GM21367 (cell line): ENCODE measurements around the gene ZNF575.
"Not testable (repeated sequence)": the region's sequence is repeated elsewhere in the genome, so short reads cannot be mapped to it uniquely, and the experiment has no call there.

Experiments
- ATAC-seq: cut with Tn5 transposase; IDR thresholded peaks from one replicate; pipeline ENCODE4 v1.9.1; 2021; ENCODE audit not compliant: unreplicated experiment

The ZNF575 gene

DNA sequence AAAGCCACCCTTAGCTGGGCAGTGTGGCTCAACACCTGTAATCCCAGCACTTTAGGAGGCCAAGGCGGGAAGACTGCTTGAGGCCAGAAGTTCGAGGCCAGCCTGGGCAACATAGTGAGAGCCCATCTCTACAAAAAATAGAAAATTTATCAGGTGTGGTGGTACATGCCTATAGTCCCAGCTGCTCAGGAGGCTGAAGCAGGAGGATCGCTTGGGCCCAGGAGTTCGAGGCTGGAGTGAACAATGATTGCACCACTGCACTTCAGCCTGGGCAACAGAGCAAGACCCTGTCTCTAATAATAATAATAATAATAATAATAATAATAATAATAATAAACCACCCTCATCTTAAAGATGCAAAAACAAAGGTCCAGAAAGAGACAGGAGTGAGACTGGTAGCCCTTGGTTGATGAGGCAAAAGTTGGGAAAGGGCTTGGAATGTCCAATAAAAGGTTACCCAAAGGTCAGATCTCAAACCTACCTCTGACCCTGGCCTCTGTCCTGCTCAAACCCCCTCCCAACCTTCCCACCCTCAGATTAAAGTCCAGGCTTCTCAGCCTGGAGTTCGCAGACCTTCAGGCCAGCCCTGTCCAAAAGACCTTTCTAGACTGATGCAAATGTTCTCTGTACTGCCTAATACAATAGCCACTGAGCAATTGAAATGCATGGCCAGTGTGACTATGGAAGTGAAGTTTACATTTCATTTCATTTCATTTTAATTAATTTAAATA lies 9.1 kb downstream of the ZNF575 start:
- no peak for ATAC-seq

DNA sequence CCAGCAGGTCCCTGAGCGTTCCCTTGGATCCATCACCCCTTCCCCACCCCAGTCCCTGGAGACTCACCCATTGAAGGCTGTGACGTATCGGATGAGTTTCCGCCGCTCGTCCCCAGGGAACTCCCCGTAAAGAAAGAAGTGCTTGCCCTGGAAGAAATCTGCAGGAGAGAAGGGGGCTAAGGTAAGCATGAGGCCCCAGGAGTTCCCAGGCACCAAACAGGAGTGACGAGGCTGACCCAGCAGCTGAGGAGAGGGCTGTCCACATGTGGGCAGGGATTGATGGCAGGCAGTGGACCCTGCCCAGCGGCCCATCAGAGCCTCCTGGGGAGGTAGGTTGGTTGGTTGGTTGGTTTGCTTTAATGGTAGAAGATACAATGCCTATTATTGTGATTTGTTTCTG lies 11.1 kb downstream of the ZNF575 start:
- no peak for ATAC-seq

DNA sequence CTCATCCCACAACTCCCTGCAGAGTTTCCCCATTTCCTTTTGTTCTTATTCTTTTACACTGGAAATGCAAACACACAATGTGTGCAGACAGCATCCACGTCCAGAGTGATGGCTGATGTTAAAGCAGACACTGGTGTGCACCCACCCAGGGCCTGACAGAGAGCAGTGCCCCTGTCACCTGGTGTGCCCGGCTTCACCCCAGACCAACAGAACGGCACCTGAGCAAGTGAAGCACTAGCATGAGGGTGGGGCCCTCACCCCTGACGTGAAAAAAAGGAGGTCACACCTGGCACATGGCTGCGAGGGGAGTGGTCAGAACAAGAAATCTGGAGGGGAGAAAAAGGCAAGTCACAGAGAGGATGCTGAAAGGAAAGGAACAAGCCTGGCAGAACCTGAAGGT lies 12.3 kb downstream of the ZNF575 start:
- ATAC-seq: no peak

DNA sequence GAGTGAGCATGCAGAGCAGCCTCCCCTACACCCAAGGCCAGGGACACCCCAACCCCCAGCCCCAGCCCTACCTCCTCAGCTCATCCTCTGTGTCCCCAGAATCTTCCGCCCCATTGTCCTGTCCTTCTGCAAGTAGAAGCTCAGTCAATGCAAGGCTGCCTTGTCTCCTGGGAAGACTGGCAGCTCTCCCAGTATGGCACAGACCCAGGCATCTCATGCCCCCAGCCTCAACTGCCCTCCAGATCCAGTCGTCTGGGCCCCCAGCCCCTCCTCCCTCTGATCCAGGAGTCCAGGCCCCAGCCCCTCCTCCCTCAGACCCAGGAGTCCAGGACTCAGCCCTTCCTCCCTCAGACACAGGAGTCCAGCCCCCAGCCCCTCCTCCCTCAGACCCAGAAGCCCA lies 13.0 kb downstream of the ZNF575 start:
- no peak for ATAC-seq

DNA sequence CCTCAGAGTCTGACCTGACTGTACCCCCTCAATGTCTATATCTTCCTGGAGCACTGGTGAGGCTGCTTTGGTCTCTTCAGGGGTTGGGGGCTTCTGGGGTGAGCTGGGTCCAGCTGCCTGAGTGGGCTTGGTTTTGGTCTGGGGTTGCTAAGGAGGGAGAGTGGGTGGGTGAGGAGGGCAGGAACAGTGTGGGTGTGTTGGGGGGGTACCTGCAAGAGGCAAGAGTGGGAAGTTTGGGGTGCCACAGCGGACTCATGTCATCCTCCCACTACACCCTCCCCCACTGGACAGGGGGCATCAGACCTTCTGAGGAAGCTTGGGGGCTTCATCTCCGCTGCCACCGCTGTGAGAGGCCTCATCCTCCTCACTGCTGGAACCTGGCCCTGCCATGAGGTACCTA lies 13.6 kb downstream of the ZNF575 start:
- ATAC-seq: no peak

DNA sequence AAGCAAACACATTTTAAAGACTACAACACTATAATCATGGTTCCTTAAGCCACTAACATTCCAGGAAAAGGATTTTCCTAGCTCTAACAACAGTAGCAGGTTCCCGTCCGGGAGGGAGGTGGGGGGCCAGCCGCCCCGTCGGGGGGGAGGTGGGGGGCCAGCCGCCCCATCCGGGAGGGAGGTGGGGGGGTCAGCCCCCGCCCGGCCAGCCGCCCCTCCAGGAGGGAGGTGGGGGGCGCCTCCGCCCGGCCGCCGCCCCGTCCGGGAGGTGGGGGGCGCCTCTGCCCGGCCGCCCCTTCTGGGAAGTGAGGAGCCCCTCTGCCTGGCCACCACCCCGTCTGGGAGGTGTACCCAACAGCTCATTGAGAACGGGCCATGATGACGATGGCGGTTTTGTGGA lies 14.9 kb downstream of the ZNF575 start:
- ATAC-seq: not testable (repeated sequence)

DNA sequence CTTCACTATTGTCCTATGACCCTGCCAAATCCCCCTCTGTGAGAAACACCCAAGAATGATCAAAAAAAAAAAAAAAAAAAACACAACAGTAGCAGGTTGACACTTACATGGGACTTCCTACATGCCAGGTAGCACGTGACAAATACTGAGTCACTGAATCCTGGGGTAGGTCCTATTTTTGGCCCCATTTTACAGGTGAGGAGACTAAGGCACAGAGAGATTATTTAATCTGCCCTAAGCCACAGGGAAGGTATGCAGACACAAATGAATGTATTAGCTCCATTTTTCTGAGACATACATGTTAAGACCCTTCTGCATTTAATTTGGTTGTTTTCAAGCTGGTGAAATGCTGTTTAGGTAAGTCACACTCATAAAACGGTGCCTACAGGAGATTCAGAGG lies 15.7 kb downstream of the ZNF575 start:
- no peak for ATAC-seq

DNA sequence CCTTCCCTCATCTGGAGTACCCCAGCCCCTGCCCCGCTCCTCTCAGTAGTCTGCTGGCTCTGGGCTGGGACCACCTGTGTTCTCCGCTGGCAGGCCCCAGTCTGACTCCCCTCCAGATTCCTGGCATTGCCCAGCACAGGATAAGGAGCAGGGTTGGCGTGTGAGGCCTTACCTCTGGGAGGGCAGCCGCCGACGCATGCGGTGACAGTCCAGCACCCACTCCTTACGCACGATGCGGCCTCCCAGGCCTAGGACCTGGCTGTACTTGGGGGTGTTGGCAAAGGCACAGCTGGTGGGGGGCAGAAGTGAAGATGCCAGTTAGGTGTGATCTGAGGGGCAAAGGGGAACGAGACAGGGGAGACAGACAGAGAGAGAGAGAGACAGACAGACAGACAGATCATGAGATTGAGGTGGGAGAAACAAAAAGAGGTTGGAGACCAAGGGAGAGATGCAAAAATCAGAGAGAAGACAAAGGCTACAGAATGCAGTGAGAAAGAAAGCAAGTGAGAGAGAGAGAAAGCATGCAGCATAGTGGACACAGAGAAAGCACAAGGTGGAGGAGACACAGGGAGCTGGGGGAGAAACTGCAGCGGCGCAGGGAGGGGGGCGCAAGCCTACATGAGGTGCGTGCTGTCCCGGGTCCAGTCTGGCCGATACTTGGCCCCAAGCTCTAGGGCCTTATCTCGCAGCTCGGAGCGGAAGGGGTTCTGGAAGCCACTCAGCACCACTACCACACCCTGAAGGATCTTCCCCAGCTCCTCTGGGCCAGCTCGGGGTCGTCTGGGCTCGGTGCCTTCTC lies 18.6 kb downstream of the ZNF575 start:
- no peak for ATAC-seq

DNA sequence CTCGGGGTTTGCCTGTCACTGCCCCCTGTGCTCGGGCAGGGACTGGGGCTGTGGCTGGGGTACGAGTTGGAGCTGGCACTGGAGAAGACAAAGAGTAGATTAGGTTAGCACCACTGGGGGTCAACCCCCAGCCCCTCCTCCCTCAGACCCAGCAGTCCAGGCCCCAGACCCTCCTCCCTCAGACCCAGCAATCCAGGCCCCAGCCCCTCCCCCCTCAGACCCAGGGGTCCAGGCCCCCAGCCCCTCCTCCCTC lies 19.1 kb downstream of the ZNF575 start:
- ATAC-seq: no peak

DNA sequence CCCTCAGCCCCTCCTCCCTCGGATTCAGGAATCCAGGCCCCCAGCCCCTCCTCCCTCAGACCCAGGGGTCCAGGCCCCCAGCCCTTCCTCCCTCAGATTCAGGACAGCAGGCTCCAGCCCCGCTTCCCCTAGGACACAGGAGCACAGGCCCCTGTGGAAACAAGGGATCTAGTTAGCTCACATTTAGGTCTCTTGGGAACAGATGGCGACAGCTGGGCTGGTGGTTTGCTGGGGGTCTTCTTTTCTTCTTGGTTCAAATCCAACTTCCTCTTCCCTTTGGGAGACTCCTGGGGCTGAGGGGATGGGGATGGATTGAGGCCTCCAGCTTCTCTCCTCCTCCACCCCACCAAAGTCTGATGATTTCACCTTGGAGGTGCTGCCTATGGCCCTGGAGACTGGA lies 19.6 kb downstream of the ZNF575 start:
- no peak for ATAC-seq

DNA sequence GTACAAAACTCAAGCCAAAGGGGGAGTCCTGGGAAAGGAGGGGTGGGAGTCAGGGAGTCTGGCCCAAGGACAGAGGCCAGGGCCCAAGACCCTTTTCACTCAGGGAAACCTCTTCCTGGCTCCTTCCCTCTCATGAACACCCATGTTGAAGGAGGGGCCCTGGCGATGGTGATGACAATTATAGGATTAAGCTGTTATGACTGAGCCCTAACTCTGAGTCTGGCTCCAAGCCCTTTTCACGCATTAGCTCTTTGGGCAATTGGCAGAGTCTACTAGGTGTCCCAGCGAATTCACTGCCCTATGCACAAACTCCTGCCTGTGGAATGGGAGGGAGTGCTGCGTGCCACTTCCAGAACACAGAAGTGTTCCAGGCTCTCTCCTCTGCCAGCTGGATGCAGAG lies 20.7 kb downstream of the ZNF575 start:
- ATAC-seq: no peak

DNA sequence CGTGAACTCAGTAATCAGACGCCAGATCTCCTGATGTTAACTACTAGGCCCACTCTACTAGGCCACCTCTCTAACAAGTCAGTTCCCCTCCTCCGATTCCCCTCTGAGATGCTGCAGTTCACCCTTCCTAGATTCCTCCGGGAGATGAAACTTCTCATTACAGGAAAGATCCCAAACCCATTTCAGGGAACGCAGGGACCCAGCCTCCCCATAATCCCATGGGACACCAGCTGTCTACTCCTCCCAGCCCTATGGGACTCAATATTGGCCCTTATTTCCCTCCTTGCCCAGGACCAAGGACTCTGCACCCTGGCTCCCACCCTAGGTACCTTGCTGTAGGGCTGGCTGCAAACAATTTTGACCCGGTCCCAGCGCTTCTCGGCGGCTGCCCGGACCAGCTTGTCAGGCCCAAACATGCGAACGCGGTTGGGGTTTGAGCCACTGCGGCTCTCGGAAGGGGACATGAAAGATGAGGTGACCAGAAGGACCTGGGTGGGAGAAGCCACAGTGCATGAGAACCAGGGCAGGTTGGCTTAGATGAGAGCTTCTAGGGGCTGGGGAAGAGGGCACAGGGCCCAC lies 21.4 kb downstream of the ZNF575 start:
- no peak for ATAC-seq

DNA sequence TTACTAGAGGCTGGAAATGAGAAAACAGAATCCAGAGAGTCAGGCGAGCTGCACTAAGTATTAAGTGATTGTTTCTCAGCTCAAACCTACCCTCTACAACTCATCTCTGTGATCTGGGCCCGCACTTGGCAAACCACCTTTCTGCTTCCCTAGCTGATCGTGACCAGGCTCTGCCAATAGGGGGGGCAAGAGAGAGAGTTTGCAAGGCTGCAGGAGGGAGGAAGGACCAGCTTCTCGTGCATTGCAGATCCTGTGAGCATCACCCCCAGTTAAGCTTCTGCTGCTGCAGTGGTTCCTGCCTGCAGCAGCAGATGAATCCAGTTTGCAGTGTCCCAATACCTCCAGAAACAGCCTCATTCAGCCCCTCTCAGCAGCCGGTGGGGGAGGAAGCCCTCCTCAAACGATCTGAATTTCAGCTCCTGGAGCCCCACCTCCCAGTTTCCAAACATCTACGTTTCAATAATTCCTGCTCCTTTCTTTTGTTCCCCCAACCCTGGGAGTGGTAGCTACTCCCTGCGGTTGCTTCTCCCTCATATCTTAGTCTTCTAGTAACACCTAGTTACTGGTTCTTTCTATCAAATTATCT lies 22.3 kb downstream of the ZNF575 start:
- ATAC-seq: no peak

DNA sequence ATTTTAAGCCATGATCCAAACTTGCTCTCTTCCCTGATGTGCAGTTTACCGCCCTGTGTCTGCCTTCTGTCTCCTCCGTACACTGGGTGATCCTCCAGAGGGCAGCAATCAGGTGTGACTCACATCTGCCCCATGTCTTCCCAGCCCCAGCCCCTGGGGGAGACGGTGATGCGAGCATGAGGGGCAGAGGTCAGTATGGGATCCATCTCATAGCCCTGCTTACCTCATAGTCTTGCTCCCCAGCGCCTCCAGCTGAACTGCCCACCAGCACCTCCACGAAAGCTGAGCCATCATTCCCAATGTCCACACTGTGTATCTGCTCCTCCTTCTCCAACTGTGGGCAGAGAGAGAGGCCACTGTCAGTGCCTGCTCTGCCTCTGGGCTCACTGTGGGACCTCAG lies 27.7 kb downstream of the ZNF575 start:
- ATAC-seq: no peak

DNA sequence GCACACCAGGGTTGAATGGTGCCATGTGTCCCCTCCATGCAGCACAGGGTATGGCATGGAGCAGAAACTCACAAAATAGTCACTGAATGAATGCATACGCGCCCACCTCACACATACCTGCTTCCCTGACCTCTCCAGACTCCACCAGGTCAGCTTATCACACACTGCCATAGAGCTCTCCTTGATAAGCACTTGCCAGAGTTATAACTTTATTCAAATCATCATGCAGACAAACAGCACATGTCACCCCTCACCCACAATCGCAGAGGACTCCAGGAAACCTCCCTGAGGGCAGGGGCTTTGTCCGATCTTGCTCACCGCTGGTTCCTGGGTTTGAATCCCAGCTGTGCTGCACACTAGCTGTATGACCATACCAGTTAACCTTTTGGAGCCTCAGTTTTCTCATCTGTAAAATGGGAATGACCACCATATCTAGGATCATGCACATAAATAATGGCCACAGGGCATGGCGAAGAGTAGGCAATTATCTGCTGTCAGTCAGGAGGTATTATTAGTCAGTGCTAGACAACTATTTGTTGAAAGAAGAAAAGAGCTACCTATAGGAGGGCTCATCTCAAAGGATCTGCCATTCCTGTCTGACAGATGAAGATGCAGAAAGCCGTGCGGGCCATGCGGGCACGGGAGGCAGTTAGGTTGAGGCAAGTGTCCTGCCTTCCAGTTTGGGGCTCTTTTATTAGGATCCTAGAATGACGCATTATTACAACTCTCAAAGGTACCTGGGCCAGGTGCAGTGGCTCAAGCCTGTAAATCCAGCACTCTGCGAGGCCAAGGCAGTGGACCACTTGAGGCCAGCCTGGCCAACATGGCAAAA lies 28.4 kb downstream of the ZNF575 start:
- ATAC-seq: no peak

DNA sequence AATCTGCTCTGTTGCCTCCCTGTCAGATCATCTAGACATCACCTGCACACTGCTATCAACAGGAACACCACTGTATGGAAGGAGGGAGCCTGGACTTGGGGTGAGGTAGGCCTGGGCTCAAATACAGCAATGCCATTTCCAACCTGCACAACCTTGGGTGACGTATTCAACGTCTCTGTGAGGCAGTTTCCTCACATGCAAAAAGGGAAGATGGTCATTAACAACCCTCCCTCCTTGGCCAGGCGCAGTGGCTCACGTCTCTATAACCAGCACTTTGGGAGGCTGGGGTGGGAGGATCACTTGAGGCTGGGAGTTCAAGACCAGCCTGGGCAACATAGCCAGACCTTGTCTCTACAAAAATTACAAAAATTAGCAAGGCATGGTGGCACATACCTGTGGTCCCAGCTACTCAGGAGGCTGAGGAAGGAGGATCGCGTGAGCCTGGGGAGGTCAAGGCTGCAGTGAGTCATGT lies 29.3 kb downstream of the ZNF575 start:
- ATAC-seq: no peak

DNA sequence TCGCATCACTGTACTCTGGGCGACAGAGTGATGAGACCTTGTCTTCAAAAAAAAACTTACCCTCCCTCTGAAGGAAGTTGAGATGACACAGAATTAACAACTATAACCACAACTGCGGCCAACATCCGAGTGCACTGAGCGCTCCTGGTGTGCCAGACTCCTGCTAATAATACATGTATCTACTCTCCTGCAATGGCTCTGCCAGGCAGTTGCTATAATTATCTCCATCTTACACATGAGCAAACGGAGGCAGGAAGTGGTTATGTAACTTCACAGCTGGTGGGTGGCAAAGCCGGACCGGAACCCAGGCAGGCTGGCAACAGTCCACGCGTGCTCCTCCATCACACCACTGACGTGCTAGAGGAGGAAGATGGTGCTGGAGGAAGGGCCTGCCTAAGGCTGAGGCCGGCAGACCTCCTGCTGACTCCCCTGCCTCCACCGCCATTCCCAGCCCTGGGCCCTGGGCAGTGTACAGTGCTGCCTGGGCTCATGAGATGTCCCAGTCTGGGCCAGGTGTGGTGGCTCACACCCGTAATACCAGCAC lies 29.8 kb downstream of the ZNF575 start:
- ATAC-seq: peak; percentile 67

DNA sequence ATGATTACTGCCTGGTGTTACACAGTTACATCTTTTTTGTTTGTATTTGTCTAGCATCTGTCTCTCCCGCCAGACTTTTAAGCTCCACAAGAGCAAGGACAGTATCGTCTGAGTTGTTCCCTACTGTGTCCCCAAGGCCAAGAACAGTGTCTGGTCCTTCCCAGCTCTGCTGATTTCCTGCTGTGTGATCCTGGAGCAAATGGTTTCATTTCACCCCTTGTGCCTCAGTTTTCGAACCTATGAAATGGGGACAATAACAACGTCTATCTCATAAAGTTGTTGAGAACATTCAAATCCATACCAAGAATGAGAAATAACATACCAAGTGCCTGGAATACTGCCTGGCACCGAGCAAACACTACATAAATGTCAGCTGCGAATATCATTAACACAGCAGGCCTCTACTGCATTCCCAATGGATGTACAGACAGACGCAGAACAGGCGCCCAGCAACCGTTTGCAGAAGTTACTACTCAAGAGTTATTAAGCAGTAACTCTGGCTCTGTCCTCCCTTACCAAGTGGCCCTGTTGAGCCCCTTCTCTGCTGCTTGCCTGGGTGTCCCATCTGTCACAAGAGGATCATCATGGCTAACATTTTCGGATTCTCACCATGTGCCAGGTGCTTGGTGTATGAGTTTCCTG lies 30.9 kb downstream of the ZNF575 start:
- ATAC-seq: no peak

DNA sequence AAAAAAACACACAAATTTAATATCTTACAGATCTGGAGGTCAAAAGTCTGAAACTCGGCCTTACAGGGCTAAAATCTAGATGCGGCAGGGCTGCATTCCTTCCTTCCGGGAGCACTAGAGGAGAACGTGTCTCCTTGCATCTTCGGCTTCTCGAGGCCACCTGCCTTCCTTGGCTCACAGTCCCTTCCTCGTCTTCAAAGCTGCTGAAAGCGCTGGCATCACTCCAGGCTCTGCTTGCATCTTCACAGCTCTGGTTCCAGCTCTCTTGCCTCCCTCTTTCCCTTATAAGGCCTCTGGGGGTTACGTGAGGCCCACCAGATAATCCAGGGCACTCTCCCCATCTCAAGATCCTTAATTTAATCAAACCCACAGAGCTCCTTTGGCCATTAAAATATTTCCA lies 31.8 kb downstream of the ZNF575 start:
- ATAC-seq: no peak

DNA sequence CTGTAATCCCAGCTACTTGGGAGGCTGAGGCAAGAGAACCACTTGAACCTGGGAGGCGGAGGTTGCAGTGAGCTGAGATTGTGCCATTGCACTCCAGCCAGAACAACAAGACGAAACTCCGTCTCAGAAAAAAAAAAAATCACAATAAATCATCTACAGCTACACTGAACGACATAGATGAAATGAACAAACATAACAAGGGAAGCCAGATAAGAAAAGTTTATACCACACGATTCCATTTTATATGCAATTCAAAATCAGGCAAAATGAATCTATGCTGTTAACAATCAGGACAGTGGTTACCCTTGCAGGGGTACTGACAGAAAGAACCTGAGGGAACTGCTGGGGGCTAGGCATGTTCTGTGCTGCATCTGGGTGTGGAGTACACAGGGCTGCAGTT lies 36.7 kb downstream of the ZNF575 start:
- no peak for ATAC-seq
